ENCODE data around the gene DPF3.

DPF3 gene

GRCh38 chr14:72894323-72894622 is 372 bp upstream of the DPF3 start:
- H3K18ac ChIP-seq (ENCODE audit: low read length), result no peak overlapping the region
- H3K4me1 ChIP-seq (ENCODE audit: control insufficient read depth, low read depth, low read length), result peaks cover 3% of the 10 kb centered on the region
- H3K9ac ChIP-seq (ENCODE audit: low read length), result peak overlapping the region; percentile 48
- peaks cover 25% of the 10 kb centered on the region for H3K27me3 ChIP-seq (ENCODE audit: insufficient read depth, low read length, poor library complexity)
- no peak overlapping the region for H3K27ac ChIP-seq (ENCODE audit: low read depth, low read length)
- no peak overlapping the region for H2BK5ac ChIP-seq (ENCODE audit: low read length)
- no peaks in the 10 kb centered on the region for H3K79me1 ChIP-seq (ENCODE audit: low read length)
- H3K23ac ChIP-seq (ENCODE audit: low read length), result no peak overlapping the region
- H3K56ac ChIP-seq (ENCODE audit: low read length), result peak overlapping the region; percentile 26
- no CpG with 5 or more reads among the region's 11 CpGs for WGBS (ENCODE audit: extremely low coverage, insufficient coverage, low lambda C conversion rate)
- no peak overlapping the region for H4K8ac ChIP-seq (ENCODE audit: low read depth, low read length)
- no peaks in the 10 kb centered on the region for H3K79me2 ChIP-seq (ENCODE audit: control insufficient read depth, insufficient read depth, low read length)
- H2BK120ac ChIP-seq (ENCODE audit: low read depth, low read length), result no peak overlapping the region
- H3K4ac ChIP-seq (ENCODE audit: low read depth, low read length), result no peak overlapping the region
- no peaks in the 10 kb centered on the region for H3K36me3 ChIP-seq (ENCODE audit: control insufficient read depth, insufficient read depth, low read length)
- H3K4me2 ChIP-seq (ENCODE audit: low read length), result peak overlapping the region; percentile 98
- H3K4me3 ChIP-seq (ENCODE audit: low read length), result peak overlapping the region; percentile 77
- no peak overlapping the region for H2AK5ac ChIP-seq (ENCODE audit: low read length)
- DNase-seq, result no peak
- no peak overlapping the region for H2BK15ac ChIP-seq (replicated peaks; ENCODE audit: low read depth)
- no peak overlapping the region for H4K5ac ChIP-seq (ENCODE audit: low read length)

GRCh38 chr14:72892879-72893635 is 844 bp downstream of the DPF3 start:
- Histone ChIP-seq H3K18ac (ENCODE audit: low read length) (no peak overlapping the region), H3K4me2 (ENCODE audit: low read length) (peak overlapping the region; percentile 46), H3K36me3 (ENCODE audit: control insufficient read depth, insufficient read depth, low read length) (no peaks in the 10 kb centered on the region), H3K4ac (ENCODE audit: low read depth, low read length) (no peak overlapping the region), H2BK120ac (ENCODE audit: low read depth, low read length) (no peak overlapping the region), H3K27me3 (ENCODE audit: insufficient read depth, low read length, poor library complexity) (peaks cover 25% of the 10 kb centered on the region), H3K4me3 (ENCODE audit: low read length) (no peak overlapping the region), H2AK5ac (ENCODE audit: low read length) (no peak overlapping the region), H3K9ac (ENCODE audit: low read length) (no peak overlapping the region), H4K8ac (ENCODE audit: low read depth, low read length) (no peak overlapping the region), H3K56ac (ENCODE audit: low read length) (no peak overlapping the region), H3K79me1 (ENCODE audit: low read length) (no peaks in the 10 kb centered on the region), H3K79me2 (ENCODE audit: control insufficient read depth, insufficient read depth, low read length) (no peaks in the 10 kb centered on the region), H4K5ac (ENCODE audit: low read length) (no peak overlapping the region), H3K23ac (ENCODE audit: low read length) (no peak overlapping the region), H3K27ac (ENCODE audit: low read depth, low read length) (no peak overlapping the region), H2BK5ac (ENCODE audit: low read length) (no peak overlapping the region), H2BK15ac (replicated peaks; ENCODE audit: low read depth) (no peak overlapping the region), H3K4me1 (ENCODE audit: control insufficient read depth, low read depth, low read length) (peaks cover 3% of the 10 kb centered on the region)
- DNase-seq, result no peak
- no CpG with 5 or more reads among the region's 68 CpGs for WGBS (ENCODE audit: extremely low coverage, insufficient coverage, low lambda C conversion rate)

- WGBS (ENCODE audit: extremely low coverage, insufficient coverage, low lambda C conversion rate), result no CpG with 5 or more reads among the region's 47 CpGs
- DNase-seq, result peak; percentile 45
- Histone ChIP-seq H3K4me1 (ENCODE audit: control insufficient read depth, low read depth, low read length) (peaks cover 3% of the 10 kb centered on the region), H3K23ac (ENCODE audit: low read length) (no peak overlapping the region), H3K4me3 (ENCODE audit: low read length) (no peak overlapping the region), H3K56ac (ENCODE audit: low read length) (no peak overlapping the region), H3K79me1 (ENCODE audit: low read length) (no peaks in the 10 kb centered on the region), H3K18ac (ENCODE audit: low read length) (no peak overlapping the region), H2BK15ac (replicated peaks; ENCODE audit: low read depth) (no peak overlapping the region), H2BK5ac (ENCODE audit: low read length) (no peak overlapping the region), H3K4me2 (ENCODE audit: low read length) (peak overlapping the region; percentile 46), H3K36me3 (ENCODE audit: control insufficient read depth, insufficient read depth, low read length) (no peaks in the 10 kb centered on the region), H4K8ac (ENCODE audit: low read depth, low read length) (no peak overlapping the region), H3K79me2 (ENCODE audit: control insufficient read depth, insufficient read depth, low read length) (no peaks in the 10 kb centered on the region), H3K27ac (ENCODE audit: low read depth, low read length) (no peak overlapping the region), H3K27me3 (ENCODE audit: insufficient read depth, low read length, poor library complexity) (peaks cover 25% of the 10 kb centered on the region), H2BK120ac (ENCODE audit: low read depth, low read length) (no peak overlapping the region), H2AK5ac (ENCODE audit: low read length) (no peak overlapping the region), H4K5ac (ENCODE audit: low read length) (no peak overlapping the region), H3K4ac (ENCODE audit: low read depth, low read length) (no peak overlapping the region), H3K9ac (ENCODE audit: low read length) (peak overlapping the region; percentile 18)
These were observed 1.6 kb downstream of the DPF3 start for GRCh38 chr14:72892103-72892878.

- Histone ChIP-seq H2BK5ac (ENCODE audit: low read length) (no peak overlapping the region), H3K27ac (ENCODE audit: low read depth, low read length) (no peak overlapping the region), H3K4me1 (ENCODE audit: control insufficient read depth, low read depth, low read length) (peaks cover 3% of the 10 kb centered on the region), H3K79me1 (ENCODE audit: low read length) (no peaks in the 10 kb centered on the region), H2BK15ac (replicated peaks; ENCODE audit: low read depth) (no peak overlapping the region), H3K4me3 (ENCODE audit: low read length) (no peak overlapping the region), H4K5ac (ENCODE audit: low read length) (no peak overlapping the region), H3K4ac (ENCODE audit: low read depth, low read length) (no peak overlapping the region), H4K8ac (ENCODE audit: low read depth, low read length) (no peak overlapping the region), H3K9ac (ENCODE audit: low read length) (no peak overlapping the region), H3K4me2 (ENCODE audit: low read length) (peak overlapping the region; percentile 46), H3K27me3 (ENCODE audit: insufficient read depth, low read length, poor library complexity) (peaks cover 25% of the 10 kb centered on the region), H3K79me2 (ENCODE audit: control insufficient read depth, insufficient read depth, low read length) (no peaks in the 10 kb centered on the region), H3K36me3 (ENCODE audit: control insufficient read depth, insufficient read depth, low read length) (no peaks in the 10 kb centered on the region), H2AK5ac (ENCODE audit: low read length) (no peak overlapping the region), H3K18ac (ENCODE audit: low read length) (no peak overlapping the region), H3K23ac (ENCODE audit: low read length) (no peak overlapping the region), H2BK120ac (ENCODE audit: low read depth, low read length) (no peak overlapping the region), H3K56ac (ENCODE audit: low read length) (no peak overlapping the region)
- no CpG with 5 or more reads among the region's 14 CpGs for WGBS (ENCODE audit: extremely low coverage, insufficient coverage, low lambda C conversion rate)
- no peak for DNase-seq
These were observed 2.2 kb downstream of the DPF3 start for GRCh38 chr14:72891666-72892102.

GRCh38 chr14:72889366-72889765 is 4.5 kb downstream of the DPF3 start:
- Histone ChIP-seq H3K27me3 (ENCODE audit: insufficient read depth, low read length, poor library complexity) (peaks cover 25% of the 10 kb centered on the region), H3K79me1 (ENCODE audit: low read length) (no peaks in the 10 kb centered on the region), H3K4me2 (ENCODE audit: low read length) (no peak overlapping the region), H4K5ac (ENCODE audit: low read length) (no peak overlapping the region), H2BK15ac (replicated peaks; ENCODE audit: low read depth) (no peak overlapping the region), H3K9ac (ENCODE audit: low read length) (no peak overlapping the region), H2AK5ac (ENCODE audit: low read length) (no peak overlapping the region), H3K18ac (ENCODE audit: low read length) (no peak overlapping the region), H3K56ac (ENCODE audit: low read length) (no peak overlapping the region), H3K36me3 (ENCODE audit: control insufficient read depth, insufficient read depth, low read length) (no peaks in the 10 kb centered on the region), H3K79me2 (ENCODE audit: control insufficient read depth, insufficient read depth, low read length) (no peaks in the 10 kb centered on the region), H2BK5ac (ENCODE audit: low read length) (no peak overlapping the region), H3K4me3 (ENCODE audit: low read length) (no peak overlapping the region), H3K4me1 (ENCODE audit: control insufficient read depth, low read depth, low read length) (peaks cover 3% of the 10 kb centered on the region), H3K23ac (ENCODE audit: low read length) (no peak overlapping the region), H3K27ac (ENCODE audit: low read depth, low read length) (no peak overlapping the region), H4K8ac (ENCODE audit: low read depth, low read length) (no peak overlapping the region), H3K4ac (ENCODE audit: low read depth, low read length) (no peak overlapping the region), H2BK120ac (ENCODE audit: low read depth, low read length) (no peak overlapping the region)
- peak; percentile 48 for DNase-seq
- no CpG with 5 or more reads among the region's 5 CpGs for WGBS (ENCODE audit: extremely low coverage, insufficient coverage, low lambda C conversion rate)
